22Rv1 (cell line): ENCODE results near the gene SOX5.

Source experiments
- CTCF ChIP-seq: fragments of 450-650 bp; IDR thresholded peaks from 2 replicates; pipeline ENCODE4 v1.5.1; 2017; ENCODE audit warnings: mild to moderate bottlenecking
- ZFX ChIP-seq: fragments of 450-650 bp; IDR thresholded peaks from 2 replicates; pipeline ENCODE4 v1.6.1; 2017; ENCODE audit warnings: antibody characterized with exemption, borderline replicate concordance

GRCh38 chr12:23763724-23764123, 185.7 kb downstream of the SOX5 start:
- TF ChIP-seq CTCF (no peak), ZFX (no peak)
